HepG2 (cell line): ENCODE results near the gene MYL6B. TPM values are rescaled to one million over a fixed set of nuclear protein-coding genes. Genes with fewer than 3 reads are reported as not detected.

Experiments used
- ATAC-seq: fragments of 200-7000 bp; cut with Tn5 transposase; 3 replicates; pipeline ENCODE4 v1.9.1; 2020; ENCODE audit warnings: mild to moderate bottlenecking, moderate library complexity
- BruUV-seq: library from RNA; stranded (reverse); fragments of 400-500 nt; replicated peaks from 2 replicates; lab custom pipeline; 2021; lab: Mats Ljungman, UMichigan
- CTCF ChIA-PET: fragments of 300-600 bp; formaldehyde crosslinking; extraction: SDS; loops from one replicate; lab custom pipeline; 2021; ENCODE audit warnings: low total read pairs, inconsistent platforms, low intra/inter-chr PET ratio; lab: Yijun Ruan, JAX
- POLR2A ChIA-PET: fragments of 350-600 bp; sonication (Branson Sonifier 250); formaldehyde crosslinking; loops from one replicate; lab custom pipeline; 2020; ENCODE audit warnings: antibody characterized with exemption, inconsistent platforms; lab: Yijun Ruan, JAX
- DNase-seq: peaks from one replicate; pipeline ENCODE4 v3.0.0-alpha.2; 2015; ENCODE audit warnings: low spot score
- FAIRE-seq: peaks from 3 replicates; lab custom pipeline; 2011; peaks lifted over from hg19 to GRCh38; lab: Jason Lieb, UNC
- H2AFZ ChIP-seq: one replicate; pipeline ENCODE4 v1.6.1; 2011; ENCODE audit warnings: low read length, inconsistent platforms
- H3K27ac ChIP-seq: fragments of 300-600 bp; 3 replicates; pipeline ENCODE4 v1.8.0; 2011; ENCODE audit warnings: mixed run types, mild to moderate bottlenecking, mixed read lengths, low read length, inconsistent platforms; ENCODE audit not compliant: insufficient read depth; ENCODE audit errors: extremely low read length
- H3K27me3 ChIP-seq, 2 experiments: fragments of 200-600 bp in 1 of 2; 2 replicates in 1 of 2; 3 replicates in 1 of 2; pipeline versions ENCODE4 v1.6.0 to v1.8.0; 2011; ENCODE audit warnings: low read length in 2 of 2, mild to moderate bottlenecking in 2 of 2, moderate library complexity in 2 of 2, inconsistent platforms in 1 of 2; ENCODE audit not compliant: insufficient read depth in 2 of 2, control insufficient read depth in 1 of 2
- H3K36me3 ChIP-seq, 2 experiments: fragments of 200-600 bp in 1 of 2; replicated peaks in 1 of 2; 2 replicates in 1 of 2; 3 replicates in 1 of 2; pipeline versions ENCODE4 v1.5.1 to v1.8.0; 2011; ENCODE audit warnings: low read length in 2 of 2, inconsistent platforms in 1 of 2; ENCODE audit not compliant: insufficient read depth in 2 of 2, control insufficient read depth in 1 of 2
- H3K4me1 ChIP-seq: 2 replicates; pipeline ENCODE4 v1.5.1; 2012; ENCODE audit warnings: low read length, inconsistent platforms; ENCODE audit not compliant: insufficient read depth
- H3K4me2 ChIP-seq: 2 replicates; pipeline ENCODE4 v1.6.0; 2011; ENCODE audit warnings: low read depth, low read length, inconsistent platforms
- H3K4me3 ChIP-seq, 3 experiments: fragments of 200-600 bp in 1 of 3; sonication (generic), shearing (Covaris generic) in 1 of 3; replicated peaks in 1 of 3; 2 replicates each; pipeline ENCODE4 v1.5.1; 2011 to 2016; ENCODE audit warnings: low read length in 3 of 3, inconsistent platforms in 2 of 3, low read depth in 2 of 3, mild to moderate bottlenecking in 2 of 3, control low read depth in 1 of 3, mixed read lengths in 1 of 3; ENCODE audit not compliant: insufficient read depth in 1 of 3
- H3K79me2 ChIP-seq: one replicate; pipeline ENCODE4 v1.6.1; 2011; ENCODE audit warnings: low read length, inconsistent platforms; ENCODE audit not compliant: insufficient read depth
- H3K9ac ChIP-seq: 2 replicates; pipeline ENCODE4 v1.6.0; 2011; ENCODE audit warnings: mild to moderate bottlenecking, low read depth, low read length, inconsistent platforms; ENCODE audit not compliant: insufficient read depth
- H3K9me3 ChIP-seq: 2 replicates; pipeline ENCODE4 v1.5.1; 2012; ENCODE audit warnings: mild to moderate bottlenecking, low read length
- H4K20me1 ChIP-seq: 2 replicates; pipeline ENCODE4 v1.6.0; 2011; ENCODE audit warnings: inconsistent platforms, mild to moderate bottlenecking, low read length, moderate library complexity; ENCODE audit not compliant: insufficient read depth
- ATF4 ChIP-seq, 2 experiments: fragments of 450-650 bp in 1 of 2; sonication (generic) in 1 of 2; formaldehyde crosslinking; IDR thresholded peaks; 2 replicates each; pipeline versions ENCODE4 v1.5.0 to v1.8.0; 2020 to 2022; ENCODE audit warnings: mild to moderate bottlenecking in 1 of 2, missing genetic modification reagents in 1 of 2
- BRF2 ChIP-seq: sonication (generic); formaldehyde crosslinking; IDR thresholded peaks from 2 replicates; pipeline ENCODE4 v1.8.1; 2022; ENCODE audit warnings: mild to moderate bottlenecking, missing genetic modification reagents
- GTF2F1 ChIP-seq: fragments of 150-350 bp; IDR thresholded peaks from 2 replicates; pipeline ENCODE4 v1.6.1; 2014; ENCODE audit warnings: low read length
- HIVEP1 ChIP-seq: sonication (generic); formaldehyde crosslinking; IDR thresholded peaks from 2 replicates; pipeline ENCODE4 v1.4.0; 2020; ENCODE audit warnings: mild to moderate bottlenecking, missing genetic modification reagents
- KLF6 ChIP-seq: IDR thresholded peaks from 2 replicates; pipeline ENCODE4 v1.8.0; 2016; ENCODE audit warnings: missing biosample characterization, missing genetic modification reagents
- MXD1 ChIP-seq: sonication (generic); formaldehyde crosslinking; IDR thresholded peaks from 2 replicates; pipeline ENCODE4 v1.4.0; 2020; ENCODE audit warnings: mild to moderate bottlenecking, missing genetic modification reagents
- NONO ChIP-seq, 2 experiments: fragments of 450-650 bp in 1 of 2; sonication (generic) in 1 of 2; formaldehyde crosslinking in 1 of 2; IDR thresholded peaks in 1 of 2; conservative IDR thresholded peaks in 1 of 2; 2 replicates each; pipeline versions ENCODE4 v1.6.1 to v1.8.0; 2017 to 2022; ENCODE audit warnings: mild to moderate bottlenecking in 1 of 2, missing genetic modification reagents in 1 of 2, moderate library complexity in 1 of 2
- PAWR ChIP-seq: sonication (generic); formaldehyde crosslinking; IDR thresholded peaks from 2 replicates; pipeline ENCODE4 v1.4.0; 2020; ENCODE audit warnings: missing genetic modification reagents, mild to moderate bottlenecking, borderline replicate concordance
- RORA ChIP-seq: sonication (generic); formaldehyde crosslinking; IDR thresholded peaks from 2 replicates; pipeline ENCODE4 v1.5.0; 2020; ENCODE audit warnings: mild to moderate bottlenecking, missing genetic modification reagents, moderate library complexity
- SP4 ChIP-seq: sonication (generic); formaldehyde crosslinking; IDR thresholded peaks from 2 replicates; pipeline ENCODE4 v1.8.1; 2023; ENCODE audit warnings: mild to moderate bottlenecking, missing genetic modification reagents
- SSRP1 ChIP-seq: IDR thresholded peaks from 2 replicates; pipeline ENCODE4 v1.6.1; 2016; ENCODE audit warnings: control low read depth
- STAG1 ChIP-seq: sonication (generic); formaldehyde crosslinking; IDR thresholded peaks from 2 replicates; pipeline ENCODE4 v1.4.0; 2020; ENCODE audit warnings: missing genetic modification reagents
- TIGD3 ChIP-seq: sonication (generic); formaldehyde crosslinking; IDR thresholded peaks from 2 replicates; pipeline ENCODE4 v1.5.1; 2020; ENCODE audit warnings: mild to moderate bottlenecking, missing genetic modification reagents, borderline replicate concordance
- ZBTB1 ChIP-seq: sonication (generic); formaldehyde crosslinking; IDR thresholded peaks from 2 replicates; pipeline ENCODE4 v1.4.0; 2020; ENCODE audit warnings: missing genetic modification reagents, borderline replicate concordance
- ZNF143 ChIP-seq: sonication (generic); formaldehyde crosslinking; IDR thresholded peaks from 2 replicates; pipeline ENCODE4 v1.4.0; 2020; ENCODE audit warnings: missing genetic modification reagents
- ZNF230 ChIP-seq: sonication (generic); formaldehyde crosslinking; IDR thresholded peaks from 2 replicates; pipeline ENCODE4 v1.4.0; 2020; ENCODE audit warnings: mild to moderate bottlenecking, missing genetic modification reagents
- ZNF296 ChIP-seq: sonication (generic); formaldehyde crosslinking; conservative IDR thresholded peaks from 2 replicates; pipeline ENCODE4 v1.5.0; 2020; ENCODE audit warnings: mild to moderate bottlenecking, missing genetic modification reagents
- ZNF446 ChIP-seq: sonication (generic); formaldehyde crosslinking; IDR thresholded peaks from 2 replicates; pipeline ENCODE4 v1.5.0; 2020; ENCODE audit warnings: mild to moderate bottlenecking, missing genetic modification reagents
- ZNF567 ChIP-seq: sonication (generic); formaldehyde crosslinking; IDR thresholded peaks from 2 replicates; pipeline ENCODE4 v1.8.1; 2023; ENCODE audit warnings: mild to moderate bottlenecking, missing genetic modification reagents, borderline replicate concordance
- ZNF703 ChIP-seq: sonication (generic); formaldehyde crosslinking; IDR thresholded peaks from 2 replicates; pipeline ENCODE4 v1.5.1; 2020; ENCODE audit warnings: missing genetic modification reagents, mild to moderate bottlenecking, moderate library complexity, borderline replicate concordance
- ZNF761 ChIP-seq: sonication (generic); formaldehyde crosslinking; conservative IDR thresholded peaks from 2 replicates; pipeline ENCODE4 v1.4.0; 2020; ENCODE audit warnings: mild to moderate bottlenecking, missing genetic modification reagents
- ZSCAN25 ChIP-seq: sonication (generic); formaldehyde crosslinking; IDR thresholded peaks from 2 replicates; pipeline ENCODE4 v1.8.0; 2022; ENCODE audit warnings: mild to moderate bottlenecking, missing genetic modification reagents
- WGBS: methylation state at CpG from one replicate; pipeline ENCODE4 v1.1.6; 2017; ENCODE audit warnings: low lambda C conversion rate; 5-methylcytosine and 5-hydroxymethylcytosine counted together
- in situ Hi-C: cut with HindIII; loops from 2 replicates; pipeline ENCODE4 v1.10.0; 2017; ENCODE audit warnings: low pct_unique_long_range_greater_than_20kb; ENCODE audit not compliant: extremely low pct_ligation_motif_present
- intact Hi-C: fragments of 100-400 bp; cut with micrococcal nuclease; formaldehyde crosslinking; loops from one replicate; pipeline ENCODE4 v1.10.0; 2022; ENCODE audit not compliant: unreplicated experiment
- polyA plus RNA-seq, 8 experiments: library from polyadenylated mRNA; depleted of rRNA in 3 of 8; stranded (reverse) in 7 of 8; unstranded in 1 of 8; fragments of >200 nt; fragmentation: Illumina TruSeq in 4 of 8; extraction: Trizol in 4 of 8; gene quantifications; 2 replicates each; pipeline versions ENCODE4 v1.2.1 to v1.2.3, GENCODE V29; 2011 to 2016; ENCODE audit warnings: low read depth in 4 of 8, missing spikeins in 1 of 8, mixed read lengths in 1 of 8; ENCODE audit not compliant: insufficient read depth in 1 of 8
- total RNA-seq, 5 experiments: library from RNA; depleted of rRNA; stranded (reverse); fragments of >200 nt; fragmentation: Illumina TruSeq; extraction: Trizol; gene quantifications; 2 replicates each; pipeline ENCODE4 v1.2.3, GENCODE V29; 2016; ENCODE audit warnings: low read depth in 1 of 5

Gene MYL6B
- total and polyA plus RNA-seq, 2 of the 13 experiments (the other 11 are each of a cell fraction or from before 2014, with no cell fraction given), result 75.7 to 88.7 TPM

DNA sequence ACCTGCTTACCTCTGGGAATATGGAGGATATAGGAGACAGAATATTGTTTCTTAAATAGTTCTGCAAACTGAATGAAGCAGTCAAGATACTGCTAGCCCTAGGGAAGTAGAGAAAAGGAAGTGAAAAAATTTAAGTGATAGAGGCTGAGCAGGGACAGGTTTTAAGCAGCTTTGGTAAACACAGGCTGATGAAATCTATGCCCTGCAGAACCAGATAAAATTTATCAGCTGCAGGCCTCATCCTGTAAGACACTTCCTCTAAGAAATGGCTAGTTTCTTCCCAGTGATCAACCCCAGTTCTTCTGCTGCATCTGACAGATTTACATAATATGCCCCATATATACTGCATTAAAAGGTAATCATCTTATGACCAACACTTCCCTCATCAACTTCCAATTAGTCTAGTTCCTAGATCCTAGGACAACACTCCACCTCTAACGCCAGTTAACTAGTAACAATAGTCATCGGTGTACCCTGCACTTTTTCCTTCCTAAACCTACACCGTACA lies 25.6 kb upstream of the MYL6B start:
- H4K20me1 ChIP-seq, result no peaks in the 10 kb centered on the region
- intact Hi-C loops, result loop anchor here (1.0 to 2.0 kb wide), 3 partner anchors 25 to 62 kb away; partner anchors contain the start of genes MYL6 and SMARCC2
- ChIA-PET POLR2A (interaction anchor here (0.9 to 3.8 kb wide), 8 partner anchors 8 to 63 kb away, joined by 3 to 58 read pairs (median 18); partner anchors contain the start of genes MYL6, MYL6B, RPL41 and SMARCC2), CTCF (interaction anchor here (1.2 to 4.2 kb wide), 3 partner anchors 25 to 96 kb away, joined by 3 to 24 read pairs (median 5); partner anchors contain the start of genes MYL6B and SMARCC2)
- peaks cover 6 to 16% of the 10 kb centered on the region in 2 experiments for H3K36me3 ChIP-seq
- in situ Hi-C loops, result loop anchor here (5.0 kb wide), 1 partner anchor 61 kb away; the partner anchor contains the start of gene SMARCC2
- H3K4me2 ChIP-seq, result peak overlapping the region; percentile 87
- no TSS peak for BruUV-seq
- WGBS, result 21% methylated on average over 3 of the region's 3 CpGs
- no peak for DNase-seq
- no peak for FAIRE-seq
- peaks cover 74% of the 10 kb centered on the region for H3K4me1 ChIP-seq
- H3K9ac ChIP-seq, result peak overlapping the region; percentile 78; the same call in 1 of the 2 replicates
- H3K27me3 ChIP-seq, result no peaks in the 10 kb centered on the region
- ATAC-seq, result no peak
- H3K4me3 ChIP-seq, result peak overlapping the region; percentile 52 to 89 (median 61); a peak in 5 of 6 replicates
- H3K9me3 ChIP-seq, result no peaks in the 10 kb centered on the region
- H3K79me2 ChIP-seq, result peaks cover 17% of the 10 kb centered on the region
- peak overlapping the region; percentile 65 for H3K27ac ChIP-seq
- no peak overlapping the region for H2AFZ ChIP-seq
- TF ChIP-seq ZNF703 (CRISPR knock-in tag) (no peak), SSRP1 (CRISPR knock-in tag) (no peak), TIGD3 (CRISPR knock-in tag) (no peak), ZNF296 (CRISPR knock-in tag) (no peak), BRF2 (CRISPR knock-in tag) (no peak), ZNF567 (CRISPR knock-in tag) (no peak), ATF4 (CRISPR knock-in tag; IDR thresholded peaks at IDR 0.05) (0 out of 4 replicates have a peak, but pooled peaks of 1 of the 2 experiments have one; percentile 23), ZBTB1 (no peak), GTF2F1 (no peak), ZSCAN25 (CRISPR knock-in tag) (0 out of 2 replicates have a peak, but pooled peaks have one; percentile 8), PAWR (CRISPR knock-in tag) (no peak), ZNF446 (no peak), MXD1 (CRISPR knock-in tag) (no peak), KLF6 (CRISPR knock-in tag) (no peak), ZNF761 (CRISPR knock-in tag) (no peak), ZNF230 (CRISPR knock-in tag) (no peak), SP4 (0 out of 2 replicates have a peak, but pooled peaks have one; percentile 8), STAG1 (CRISPR knock-in tag) (no peak), NONO (IDR thresholded peaks at IDR 0.05) (no peak), NONO (CRISPR knock-in tag; conservative IDR thresholded peaks at IDR 0.05) (0 out of 2 replicates have a peak, but pooled peaks have one; percentile 14), HIVEP1 (CRISPR knock-in tag) (no peak), RORA (CRISPR knock-in tag) (no peak), ZNF143 (CRISPR knock-in tag) (no peak)
